Measurements from ENCODE around the gene ALMS1. TPM values are rescaled to one million over a fixed set of nuclear protein-coding genes. Genes with fewer than 3 reads are reported as not detected.

ALMS1 gene
- total RNA-seq, 6 donors from 2014 or later: 15.2 to 56.6 (median 25.7) TPM

- H3K9me3 ChIP-seq: no peaks in the 10 kb centered on the region
- 91 to 96% methylated on average over 2 of the region's 2 CpGs for WGBS, 2 donors
- no peaks in the 10 kb centered on the region for H3K27me3 ChIP-seq
- no peak for TF ChIP-seq POLR2A (IDR thresholded peaks at IDR 0.05)
- TF ChIP-seq EP300 (IDR thresholded peaks at IDR 0.05): no peak
- no peak for TF ChIP-seq CTCF (IDR thresholded peaks at IDR 0.05)
- no peak for TF ChIP-seq POLR2AphosphoS5 (IDR thresholded peaks at IDR 0.05)
- no peak overlapping the region for H3K27ac ChIP-seq
- peaks cover 0 to 9% (median 4%) of the 10 kb centered on the region in 4 donors for H3K4me1 ChIP-seq
- ATAC-seq (ENCODE audit: low FRiP score in 2 of 2): no peak
- H3K36me3 ChIP-seq: no peaks in the 10 kb centered on the region
- DNase-seq: no peak
- H3K4me3 ChIP-seq: no peak overlapping the region
Measured at GRCh38 chr2:73415906-73416305, 30.3 kb downstream of the ALMS1 start.

- H3K4me1 ChIP-seq: peaks cover 0 to 9% (median 4%) of the 10 kb centered on the region in 4 donors
- no peaks in the 10 kb centered on the region for H3K27me3 ChIP-seq
- WGBS, 2 donors: 35 to 37% methylated on average over 7 of the region's 7 CpGs
- TF ChIP-seq POLR2A (IDR thresholded peaks at IDR 0.05): no peak
- H3K4me3 ChIP-seq: no peak overlapping the region
- no peaks in the 10 kb centered on the region for H3K9me3 ChIP-seq
- H3K27ac ChIP-seq: peak overlapping the region in 2 of 4 donors; percentile 27 to 29
- no peaks in the 10 kb centered on the region for H3K36me3 ChIP-seq
- ATAC-seq (ENCODE audit: low FRiP score in 2 of 2) (peak; percentile 87 to 89), DNase-seq (peak; percentile 3 to 76)
Measured at GRCh38 chr2:73418343-73418742, 32.7 kb downstream of the ALMS1 start.

- no peaks in the 10 kb centered on the region for H3K27me3 ChIP-seq
- ATAC-seq (ENCODE audit: low FRiP score in 2 of 2): no peak
- no peak overlapping the region for H3K27ac ChIP-seq
- TF ChIP-seq EP300 (IDR thresholded peaks at IDR 0.05) (no peak), POLR2AphosphoS5 (IDR thresholded peaks at IDR 0.05) (no peak), POLR2A (IDR thresholded peaks at IDR 0.05) (no peak)
- peaks cover 0 to 10% (median 1%) of the 10 kb centered on the region in 4 donors for H3K36me3 ChIP-seq
- no peak for DNase-seq
- no peak overlapping the region for H3K4me3 ChIP-seq
- peaks cover 0 to 2% (median under 1%) of the 10 kb centered on the region in 4 donors for H3K4me1 ChIP-seq
- H3K9me3 ChIP-seq: no peaks in the 10 kb centered on the region
- 98 to 99% methylated on average over 3 of the region's 3 CpGs for WGBS, 2 donors
Measured at GRCh38 chr2:73423913-73424312, 38.3 kb downstream of the ALMS1 start.

GRCh38 chr2:73426176-73426575, 40.5 kb downstream of the ALMS1 start:
- ATAC-seq (ENCODE audit: low FRiP score in 2 of 2): no peak
- TF ChIP-seq CTCF (IDR thresholded peaks at IDR 0.05): no peak
- TF ChIP-seq EP300 (IDR thresholded peaks at IDR 0.05): no peak
- TF ChIP-seq POLR2AphosphoS5 (IDR thresholded peaks at IDR 0.05): no peak
- no peak for TF ChIP-seq POLR2A (IDR thresholded peaks at IDR 0.05)
- H3K27ac ChIP-seq: no peak overlapping the region
- no peaks in the 10 kb centered on the region for H3K9me3 ChIP-seq
- no peaks in the 10 kb centered on the region for H3K4me1 ChIP-seq
- no peaks in the 10 kb centered on the region for H3K27me3 ChIP-seq
- no peak for DNase-seq
- H3K36me3 ChIP-seq: peaks cover 0 to 10% (median 1%) of the 10 kb centered on the region in 4 donors
- H3K4me3 ChIP-seq: no peak overlapping the region
- 93 to 94% methylated on average over 3 of the region's 3 CpGs for WGBS, 2 donors

- 94 to 97% methylated on average over 1 of the region's 1 CpG for WGBS, 2 donors
- TF ChIP-seq CTCF (IDR thresholded peaks at IDR 0.05) (no peak), EP300 (IDR thresholded peaks at IDR 0.05) (no peak), POLR2A (IDR thresholded peaks at IDR 0.05) (no peak), POLR2AphosphoS5 (IDR thresholded peaks at IDR 0.05) (no peak)
- no peak for DNase-seq
- H3K9me3 ChIP-seq: peaks cover 0 to 11% (median 6%) of the 10 kb centered on the region in 4 donors
- no peak overlapping the region for H3K4me3 ChIP-seq
- H3K27ac ChIP-seq: no peak overlapping the region
- H3K27me3 ChIP-seq: no peaks in the 10 kb centered on the region
- ATAC-seq (ENCODE audit: low FRiP score in 2 of 2): no peak
- peaks cover 0 to 34% (median 17%) of the 10 kb centered on the region in 4 donors for H3K36me3 ChIP-seq
- no peaks in the 10 kb centered on the region for H3K4me1 ChIP-seq
Measured at GRCh38 chr2:73436019-73436418, 50.4 kb downstream of the ALMS1 start.

GRCh38 chr2:73444202-73444601, 58.6 kb downstream of the ALMS1 start:
- DNase-seq: no peak
- Histone ChIP-seq H3K4me3 (no peak overlapping the region), H3K9me3 (no peaks in the 10 kb centered on the region), H3K36me3 (peaks cover 0 to 26% (median 19%) of the 10 kb centered on the region in 4 donors), H3K27ac (no peak overlapping the region), H3K27me3 (no peaks in the 10 kb centered on the region), H3K4me1 (no peaks in the 10 kb centered on the region)
- WGBS, 2 donors: 90 to 92% methylated on average over 3 of the region's 3 CpGs
- no peak for TF ChIP-seq EP300 (IDR thresholded peaks at IDR 0.05)
- no peak for TF ChIP-seq CTCF (IDR thresholded peaks at IDR 0.05)
- TF ChIP-seq POLR2A (IDR thresholded peaks at IDR 0.05): no peak
- TF ChIP-seq POLR2AphosphoS5 (IDR thresholded peaks at IDR 0.05): no peak
- ATAC-seq (ENCODE audit: low FRiP score in 2 of 2): no peak
